ENCODE measurements around the gene KBTBD2.
"Not testable (repeated sequence)": the region's sequence is repeated elsewhere in the genome, so short reads cannot be mapped to it uniquely, and the experiment has no call there.

KBTBD2 gene

GRCh38 chr7:32892521-32893206, 1.1 kb upstream of the KBTBD2 start:
- peak; percentile 45 for DNase-seq

DNA sequence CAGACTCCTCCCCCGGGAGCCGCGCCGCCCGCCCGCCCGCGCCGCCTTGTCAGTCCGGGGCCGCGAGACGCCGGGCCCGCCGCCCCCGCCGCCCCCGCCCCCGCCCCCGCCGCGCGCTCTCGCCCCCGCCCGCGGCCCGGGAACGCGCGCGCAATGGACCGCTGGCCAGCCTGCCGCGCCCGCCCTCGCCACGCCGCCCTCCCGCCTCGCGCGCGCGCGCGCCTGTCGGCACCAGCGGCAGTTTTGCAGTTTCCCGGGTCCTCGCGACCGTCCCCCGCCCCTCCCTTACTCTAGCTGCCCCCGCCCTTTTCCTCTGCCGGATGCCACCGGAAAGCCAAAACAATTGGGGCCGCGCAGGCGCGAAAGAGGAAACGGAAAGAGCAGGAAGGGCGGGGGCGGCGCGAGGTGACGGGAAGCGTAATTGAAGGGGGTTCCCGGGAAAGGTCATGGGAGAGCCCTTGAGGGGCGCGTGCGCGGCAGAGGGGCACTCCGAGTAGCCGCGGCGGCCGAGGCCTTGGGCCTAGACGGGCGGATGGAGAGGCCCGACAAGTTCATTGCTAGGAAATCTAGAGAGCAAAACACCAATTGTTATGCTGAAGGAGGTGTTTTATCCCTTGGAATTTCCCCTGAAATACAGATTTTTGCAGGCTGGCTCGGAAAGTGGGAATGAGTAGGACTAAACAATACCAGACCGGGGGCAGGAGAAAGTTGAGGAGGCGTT, 400 bp upstream of the KBTBD2 start:
- DNase-seq = peak; percentile 98

GRCh38 chr7:32890793-32891042, 842 bp downstream of the KBTBD2 start:
- no peak for DNase-seq

DNA sequence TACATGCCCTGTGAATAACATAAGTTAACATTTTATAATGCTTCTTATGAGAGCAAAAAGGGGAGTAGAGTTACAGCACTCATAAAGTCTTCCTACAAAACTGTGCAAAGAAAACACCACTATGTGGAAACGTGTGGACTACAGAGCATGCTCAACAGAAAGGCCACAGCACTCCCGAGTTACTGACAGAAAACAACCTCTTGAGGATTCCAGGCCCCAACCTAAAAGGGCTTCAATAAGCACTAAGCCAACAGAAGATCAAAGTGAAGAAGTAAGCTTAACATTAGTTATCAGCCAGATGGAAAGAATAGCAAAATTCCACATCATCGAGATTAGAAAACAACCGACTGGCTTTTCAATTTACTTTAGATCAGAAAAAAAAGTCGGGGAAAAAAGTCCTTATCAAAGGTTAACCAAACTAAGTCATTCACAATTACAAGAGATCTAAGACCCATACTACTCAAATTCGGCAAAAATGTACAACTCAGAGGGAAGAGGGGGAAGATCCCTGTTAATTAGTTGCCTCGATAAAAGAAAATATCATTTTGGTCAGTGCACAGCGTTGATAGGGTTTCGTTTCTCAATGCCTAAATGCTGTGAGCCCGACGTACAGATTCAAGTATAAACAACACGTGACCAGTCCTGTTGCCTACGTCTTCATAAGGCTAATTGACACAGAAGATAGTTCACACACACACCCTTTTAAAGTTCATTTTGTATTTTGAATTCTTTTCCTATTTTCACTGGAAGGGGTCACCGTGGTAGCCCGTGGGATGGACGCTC, 1.4 kb downstream of the KBTBD2 start:
- DNase-seq = no peak

DNA sequence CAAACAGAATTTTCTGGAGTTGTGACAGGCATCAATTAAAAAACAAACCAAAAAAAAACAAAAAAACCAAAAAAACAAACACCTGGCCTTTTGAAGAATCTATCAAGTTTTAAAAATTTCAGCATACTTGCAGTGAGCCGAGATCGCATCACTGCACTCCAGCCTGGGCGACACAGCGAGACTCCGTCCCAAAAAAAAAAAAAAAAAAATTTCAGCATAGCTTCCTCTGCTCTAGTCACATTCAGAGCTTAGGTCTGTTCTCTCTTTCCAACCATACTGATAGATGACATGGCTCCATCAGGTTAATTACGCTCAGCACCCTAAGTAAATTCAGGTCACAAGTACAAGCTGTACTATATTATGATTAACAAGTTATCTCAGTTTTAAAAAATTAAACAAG, 3.1 kb downstream of the KBTBD2 start:
- DNase-seq = no peak

DNA sequence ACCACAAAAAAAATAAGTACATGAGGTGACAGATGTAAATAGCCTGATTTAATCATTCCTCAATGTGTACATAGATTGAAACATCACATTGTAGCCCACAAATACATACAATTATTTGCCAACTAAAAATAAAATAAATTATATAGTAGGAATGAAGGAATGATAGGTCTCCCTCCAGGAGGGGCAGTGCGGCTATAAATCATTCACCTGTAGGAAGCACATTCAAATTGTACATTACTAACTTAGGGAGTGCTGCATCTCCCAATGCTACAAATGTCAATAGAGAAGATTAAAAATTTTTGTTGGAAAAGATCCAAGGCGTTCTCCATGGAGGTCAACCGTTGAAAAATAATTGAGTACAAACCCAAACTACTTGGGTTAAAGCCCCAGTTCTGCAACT, 4.2 kb downstream of the KBTBD2 start:
- no peak for DNase-seq

GRCh38 chr7:32881074-32881982, 10.2 kb downstream of the KBTBD2 start:
- no peak for DNase-seq

- DNase-seq = no peak
These were observed 12.1 kb downstream of the KBTBD2 start for GRCh38 chr7:32879460-32879859.

GRCh38 chr7:32878023-32878422, 13.5 kb downstream of the KBTBD2 start:
- not testable (repeated sequence) for DNase-seq

- DNase-seq = no peak
These were observed 19.1 kb downstream of the KBTBD2 start for GRCh38 chr7:32872421-32872820.

GRCh38 chr7:32871624-32872371, 19.8 kb downstream of the KBTBD2 start:
- DNase-seq = no peak

GRCh38 chr7:32870298-32870697, 21.3 kb downstream of the KBTBD2 start:
- no peak for DNase-seq

- no peak for DNase-seq
These were observed 21.8 kb downstream of the KBTBD2 start for GRCh38 chr7:32869716-32870115.

- DNase-seq = no peak
These were observed 23.4 kb downstream of the KBTBD2 start for GRCh38 chr7:32868116-32868515.

DNA sequence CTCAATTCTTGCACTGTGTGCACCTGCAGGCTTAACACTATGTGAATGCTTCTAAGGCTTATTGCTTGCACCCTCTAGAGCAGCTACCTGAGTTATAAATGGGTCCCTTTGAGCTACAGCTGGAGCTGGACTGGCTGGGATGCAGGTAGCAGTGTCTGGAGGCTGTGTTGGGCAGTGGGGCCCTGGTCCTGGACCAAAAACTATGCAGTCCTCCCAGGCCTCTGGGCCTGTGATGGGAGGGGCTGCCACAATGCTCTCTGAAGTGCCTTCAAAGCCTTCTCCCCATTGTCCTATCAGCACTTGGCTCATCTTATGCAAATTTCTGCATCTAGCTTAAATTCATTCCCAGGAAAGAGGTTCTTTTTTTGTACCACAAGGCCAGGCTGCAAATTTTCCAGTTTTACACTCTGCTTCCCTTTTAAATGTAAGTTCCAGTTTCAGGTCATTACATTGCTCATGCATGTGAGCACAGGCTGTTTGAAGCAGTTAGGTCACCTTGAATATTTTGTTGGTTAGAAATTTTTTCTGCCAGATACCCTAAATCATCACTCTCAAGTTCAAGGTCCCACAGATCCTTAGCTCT, 26.0 kb downstream of the KBTBD2 start:
- no peak for DNase-seq

GRCh38 chr7:32863872-32864271, 27.7 kb downstream of the KBTBD2 start:
- DNase-seq = not testable (repeated sequence)

DNA sequence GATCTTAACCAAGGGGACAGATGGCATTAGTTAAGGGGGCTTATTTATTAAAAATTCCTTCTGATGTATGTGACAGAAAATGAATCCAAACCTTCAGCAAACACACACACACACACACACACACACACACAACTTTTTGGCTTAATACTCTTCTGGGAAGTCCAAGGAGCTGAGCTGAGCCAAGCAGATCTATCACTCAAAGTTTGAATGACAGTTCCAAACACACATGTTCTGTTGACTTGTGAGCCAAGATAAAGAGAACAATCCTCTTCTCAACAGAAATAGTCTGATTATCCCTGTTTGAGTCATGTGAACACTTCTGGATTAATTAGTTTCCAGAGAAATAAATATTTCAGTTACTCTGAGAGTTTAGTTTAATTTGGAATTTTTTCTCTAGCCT, 31.5 kb downstream of the KBTBD2 start:
- no peak for DNase-seq

DNA sequence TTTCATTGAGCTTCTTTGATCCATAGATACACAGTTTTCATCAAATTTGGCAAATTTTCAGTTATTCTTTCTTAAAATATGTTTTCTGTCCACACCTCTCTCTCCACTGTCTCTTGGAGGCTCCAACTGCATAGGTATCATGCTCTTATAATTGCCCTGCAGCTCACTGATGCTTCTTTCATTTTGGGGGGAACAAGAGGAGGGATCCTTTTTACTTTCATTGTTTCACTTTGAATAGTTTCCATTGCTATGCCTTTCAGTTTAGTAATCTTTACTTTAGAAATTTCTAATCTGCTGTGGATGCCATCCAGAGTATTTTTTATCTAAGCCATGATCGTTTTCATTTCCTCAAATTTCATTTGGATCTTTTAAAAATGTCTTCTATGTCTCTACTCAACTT, 32.9 kb downstream of the KBTBD2 start:
- no peak for DNase-seq

DNA sequence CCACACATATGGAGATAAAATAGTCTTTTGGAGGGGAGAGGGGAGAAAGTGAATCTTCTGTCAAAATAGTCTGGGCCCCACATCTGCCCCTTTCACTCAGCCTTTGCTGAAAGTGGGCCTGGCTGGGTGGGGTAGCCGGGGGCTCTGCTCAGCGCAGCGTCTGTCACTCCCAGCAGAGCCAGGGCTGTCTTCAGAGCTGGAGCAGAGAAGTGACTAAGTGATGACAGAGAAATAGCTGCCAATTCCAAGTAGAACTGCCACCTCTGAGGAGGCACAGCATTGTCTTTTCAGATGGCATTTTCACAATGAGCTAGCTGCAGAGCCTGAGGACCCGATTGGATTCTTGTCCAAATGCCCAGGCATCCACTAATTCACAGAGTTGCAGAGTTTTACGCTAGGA, 34.5 kb downstream of the KBTBD2 start:
- not testable (repeated sequence) for DNase-seq

DNA sequence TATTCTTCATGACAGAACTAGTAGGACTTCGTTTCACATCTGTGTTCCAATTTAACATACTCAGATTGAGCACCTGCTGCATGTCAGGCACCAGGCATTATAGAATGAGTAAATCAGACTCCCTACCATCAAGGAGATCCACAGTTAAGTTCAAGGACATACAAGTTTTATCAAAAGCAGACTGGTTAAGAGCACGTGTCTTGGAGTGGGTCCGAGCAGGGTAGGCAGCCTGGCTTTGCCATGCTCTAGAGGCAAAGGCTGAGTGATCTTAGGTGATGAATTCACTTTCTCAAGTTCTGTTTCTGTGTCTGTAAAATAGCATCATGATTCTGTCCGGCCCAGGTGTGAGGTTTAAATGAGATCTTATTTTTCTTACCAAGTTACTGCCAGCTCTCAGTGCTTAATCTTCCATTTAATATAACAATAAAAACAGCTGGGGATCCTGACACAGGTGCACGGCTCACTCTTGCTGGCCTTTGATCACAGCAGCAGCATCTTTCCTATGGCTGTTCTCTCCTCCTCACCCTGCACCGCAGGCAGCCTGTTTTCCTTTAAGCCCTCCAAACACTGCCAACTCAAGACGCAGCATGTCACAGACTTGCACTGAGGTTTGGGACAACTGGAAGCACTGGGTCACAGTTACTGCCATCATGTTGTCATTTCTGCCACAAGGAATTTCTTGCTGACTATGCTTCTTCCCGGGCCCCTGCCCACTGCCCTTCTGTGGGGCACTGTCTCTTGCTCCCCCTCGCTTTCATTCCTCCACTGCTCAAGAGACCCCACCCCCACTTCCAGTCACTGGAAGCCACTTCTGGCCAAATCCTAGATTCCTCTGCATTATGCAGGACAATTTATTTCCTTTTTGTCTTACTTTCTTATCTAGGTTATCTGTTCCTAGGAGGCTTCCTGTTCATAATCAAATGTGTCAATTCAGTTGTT, 35.5 kb downstream of the KBTBD2 start:
- DNase-seq = not testable (repeated sequence)

DNA sequence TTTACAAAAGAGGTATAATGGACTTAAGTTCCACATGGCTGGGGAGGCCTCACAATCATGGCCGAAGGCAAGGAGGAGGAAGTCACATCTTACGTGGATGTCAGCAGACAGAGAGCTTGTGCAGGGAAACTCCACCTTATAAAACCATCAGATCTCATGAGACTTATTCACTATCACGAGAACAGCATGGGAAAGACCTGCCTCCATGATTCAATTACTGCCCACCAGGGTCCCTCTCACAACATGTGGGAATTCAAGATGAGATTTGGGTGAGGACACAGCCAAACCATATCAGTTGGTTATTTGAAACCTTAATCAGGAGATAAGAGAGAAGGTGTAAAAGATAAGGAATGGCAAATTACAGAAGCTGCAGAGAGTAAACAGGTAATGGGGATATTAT, 40.9 kb downstream of the KBTBD2 start:
- not testable (repeated sequence) for DNase-seq
